Mesodermal cell (in vitro differentiated cells): ENCODE results near the gene RHEBL1.

Experiments
- H3K27ac ChIP-seq: 2 replicates; pipeline ENCODE4 v1.7.0; 2013; ENCODE audit warnings: mild to moderate bottlenecking, low read depth, low read length, moderate library complexity; ENCODE audit not compliant: severe bottlenecking
- H3K36me3 ChIP-seq: 2 replicates; pipeline ENCODE4 v1.7.1; 2013; ENCODE audit warnings: mild to moderate bottlenecking, low read length, moderate library complexity; ENCODE audit not compliant: control insufficient read depth, insufficient read depth
- H3K4me1 ChIP-seq: one replicate; pipeline ENCODE4 v1.7.1; 2013; ENCODE audit warnings: mild to moderate bottlenecking, low read length; ENCODE audit not compliant: insufficient read depth, control insufficient read depth, poor library complexity, severe bottlenecking
- H3K4me3 ChIP-seq: 2 replicates; pipeline ENCODE4 v1.7.0; 2013; ENCODE audit warnings: low read length, control low read depth, mild to moderate bottlenecking; ENCODE audit not compliant: insufficient read depth, poor library complexity, severe bottlenecking; ENCODE audit errors: extremely low read depth
- H3K9me3 ChIP-seq: 2 replicates; pipeline ENCODE4 v1.7.1; 2013; ENCODE audit warnings: mild to moderate bottlenecking, low read length, moderate library complexity; ENCODE audit not compliant: control insufficient read depth
- WGBS, 2 experiments: methylation state at CpG; one replicate each; pipeline ENCODE4 v1.1.5; 2013; ENCODE audit warnings: missing lambda C conversion rate in 2 of 2; ENCODE audit not compliant: insufficient coverage in 2 of 2; 5-methylcytosine and 5-hydroxymethylcytosine counted together

Gene RHEBL1

GRCh38 chr12:49033611-49034285 lies 36.0 kb downstream of the RHEBL1 start:
- Histone ChIP-seq H3K4me1 (no peaks in the 10 kb centered on the region), H3K27ac (no peak overlapping the region), H3K36me3 (peaks cover 100% of the 10 kb centered on the region), H3K9me3 (no peaks in the 10 kb centered on the region), H3K4me3 (no peak overlapping the region)
- 96 to 98% methylated on average over 10 to 11 of the region's 12 CpGs for WGBS, 2 experiments

GRCh38 chr12:49032679-49033447 lies 36.9 kb downstream of the RHEBL1 start:
- Histone ChIP-seq H3K4me3 (no peak overlapping the region), H3K4me1 (no peaks in the 10 kb centered on the region), H3K9me3 (no peaks in the 10 kb centered on the region), H3K27ac (no peak overlapping the region), H3K36me3 (peaks cover 100% of the 10 kb centered on the region)
- WGBS, 2 experiments: 93% methylated on average over 3 of the region's 3 CpGs

- Histone ChIP-seq H3K9me3 (no peaks in the 10 kb centered on the region), H3K4me3 (no peak overlapping the region), H3K27ac (no peak overlapping the region), H3K4me1 (no peaks in the 10 kb centered on the region), H3K36me3 (peaks cover 100% of the 10 kb centered on the region)
- WGBS, 2 experiments: 96 to 100% methylated on average over 3 to 4 of the region's 4 CpGs
These were observed 37.5 kb downstream of the RHEBL1 start for GRCh38 chr12:49032276-49032675.

- WGBS, 2 experiments: 95 to 98% methylated on average over 6 to 7 of the region's 8 CpGs
- Histone ChIP-seq H3K4me3 (no peak overlapping the region), H3K27ac (no peak overlapping the region), H3K36me3 (peaks cover 100% of the 10 kb centered on the region), H3K9me3 (no peaks in the 10 kb centered on the region), H3K4me1 (no peaks in the 10 kb centered on the region)
These were observed 38.1 kb downstream of the RHEBL1 start for GRCh38 chr12:49031573-49032161.

GRCh38 chr12:49030714-49031572 lies 38.8 kb downstream of the RHEBL1 start:
- 97% methylated on average over 19 of the region's 19 CpGs for WGBS, 2 experiments
- H3K36me3 ChIP-seq: peaks cover 100% of the 10 kb centered on the region
- H3K4me1 ChIP-seq: no peaks in the 10 kb centered on the region
- no peak overlapping the region for H3K4me3 ChIP-seq
- no peak overlapping the region for H3K27ac ChIP-seq
- no peaks in the 10 kb centered on the region for H3K9me3 ChIP-seq

GRCh38 chr12:49030119-49030518 lies 39.7 kb downstream of the RHEBL1 start:
- no peak overlapping the region for H3K27ac ChIP-seq
- H3K36me3 ChIP-seq: peaks cover 100% of the 10 kb centered on the region
- WGBS, 2 experiments: no CpG with 5 or more reads among the region's 8 CpGs
- no peaks in the 10 kb centered on the region for H3K4me1 ChIP-seq
- H3K9me3 ChIP-seq: no peaks in the 10 kb centered on the region
- no peak overlapping the region for H3K4me3 ChIP-seq

GRCh38 chr12:49028666-49029275 lies 41.0 kb downstream of the RHEBL1 start:
- Histone ChIP-seq H3K27ac (no peak overlapping the region), H3K4me3 (no peak overlapping the region), H3K36me3 (peaks cover 100% of the 10 kb centered on the region), H3K9me3 (no peaks in the 10 kb centered on the region), H3K4me1 (no peaks in the 10 kb centered on the region)
- 93 to 94% methylated on average over 6 to 9 of the region's 10 CpGs for WGBS, 2 experiments

GRCh38 chr12:49027846-49028555 lies 41.8 kb downstream of the RHEBL1 start:
- H3K4me1 ChIP-seq: no peaks in the 10 kb centered on the region
- no peak overlapping the region for H3K27ac ChIP-seq
- no peak overlapping the region for H3K4me3 ChIP-seq
- H3K36me3 ChIP-seq: peaks cover 100% of the 10 kb centered on the region
- no peaks in the 10 kb centered on the region for H3K9me3 ChIP-seq
- WGBS, 2 experiments: 96 to 99% methylated on average over 9 of the region's 9 CpGs

GRCh38 chr12:49026678-49027480 lies 42.9 kb downstream of the RHEBL1 start:
- H3K36me3 ChIP-seq: peaks cover 99% of the 10 kb centered on the region

More at GRCh38 chr12:49026678-49027480, 42.9 kb downstream of the RHEBL1 start:
- 95% methylated on average over 20 to 24 of the region's 26 CpGs for WGBS, 2 experiments
- Histone ChIP-seq H3K9me3 (no peaks in the 10 kb centered on the region), H3K27ac (no peak overlapping the region), H3K4me3 (no peak overlapping the region), H3K4me1 (no peaks in the 10 kb centered on the region)
